ENCODE data around the gene SEPTIN3. TPM values are rescaled to one million over a fixed set of nuclear protein-coding genes. Genes with fewer than 3 reads are reported as not detected.
"Not testable (repeated sequence)": the region's sequence is repeated elsewhere in the genome, so short reads cannot be mapped to it uniquely, and the experiment has no call there.

The SEPTIN3 gene
- total RNA-seq, 1 donor from 2014 or later = 0.36 TPM

DNA sequence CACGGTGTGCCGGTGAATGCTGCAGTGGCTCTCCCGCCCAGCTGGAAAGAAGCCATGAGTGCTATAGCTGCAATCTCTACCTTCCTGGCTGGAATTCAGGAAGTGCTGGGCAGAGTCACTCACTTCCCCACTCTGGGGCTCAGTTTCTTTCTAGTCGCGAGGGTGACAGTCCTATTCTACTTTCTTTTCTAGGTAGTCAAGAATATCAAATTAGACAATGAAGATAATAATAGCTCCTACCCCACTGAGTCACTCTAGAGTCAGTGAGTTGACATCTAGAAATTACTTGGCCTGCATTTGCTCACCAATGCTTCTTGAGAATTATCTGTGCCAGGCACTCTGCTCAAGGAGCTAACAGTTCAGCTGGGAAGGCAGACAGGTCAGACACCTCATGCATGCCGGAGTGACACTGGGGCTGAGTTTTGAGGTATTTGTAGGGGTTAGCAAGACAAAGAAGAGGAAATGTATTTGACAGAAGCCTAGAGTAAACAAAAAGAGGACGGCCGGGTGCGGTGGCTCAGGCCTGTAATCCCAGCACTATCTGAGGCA is 25.5 kb upstream of the SEPTIN3 start:
- Mint-ChIP-seq H3K36me3 (ENCODE audit: low read depth, unreplicated experiment) (no peaks in the 10 kb centered on the region), H3K9me3 (ENCODE audit: unreplicated experiment) (no peaks in the 10 kb centered on the region), H3K27ac (ENCODE audit: unreplicated experiment) (no peak overlapping the region), H3K27me3 (ENCODE audit: unreplicated experiment) (peaks cover 6% of the 10 kb centered on the region), H3K4me1 (ENCODE audit: unreplicated experiment) (peaks cover 12% of the 10 kb centered on the region), H3K4me3 (ENCODE audit: unreplicated experiment) (no peak overlapping the region)
- TF ChIP-seq CTCF (IDR thresholded peaks at IDR 0.05; ENCODE audit: unreplicated experiment) = no peak
- no peak for DNase-seq (ENCODE audit: low spot score)

- H3K27ac Mint-ChIP-seq (ENCODE audit: unreplicated experiment) = no peak within 1 kb of the TSS
- no peaks in the 10 kb centered on the region for H3K36me3 Mint-ChIP-seq (ENCODE audit: low read depth, unreplicated experiment)
- peak within 1 kb of the TSS; percentile 81 for H3K4me3 Mint-ChIP-seq (ENCODE audit: unreplicated experiment)
- DNase-seq (ENCODE audit: low spot score) = peak; percentile 94
- peaks cover 10% of the 10 kb centered on the region for H3K4me1 Mint-ChIP-seq (ENCODE audit: unreplicated experiment)
- H3K9me3 Mint-ChIP-seq (ENCODE audit: unreplicated experiment) = no peaks in the 10 kb centered on the region
- TF ChIP-seq CTCF (IDR thresholded peaks at IDR 0.05; ENCODE audit: unreplicated experiment) = peak; percentile 16
- peaks cover 5% of the 10 kb centered on the region for H3K27me3 Mint-ChIP-seq (ENCODE audit: unreplicated experiment)
Measured at GRCh38 chr22:41946629-41947423, 22.4 kb upstream of the SEPTIN3 start, which contains the start of gene CENPM. Gene CENPM, minus strand, starts transcription at chr22:41947152. Its CDS starts 76 bp downstream, at chr22:41947076.

DNA sequence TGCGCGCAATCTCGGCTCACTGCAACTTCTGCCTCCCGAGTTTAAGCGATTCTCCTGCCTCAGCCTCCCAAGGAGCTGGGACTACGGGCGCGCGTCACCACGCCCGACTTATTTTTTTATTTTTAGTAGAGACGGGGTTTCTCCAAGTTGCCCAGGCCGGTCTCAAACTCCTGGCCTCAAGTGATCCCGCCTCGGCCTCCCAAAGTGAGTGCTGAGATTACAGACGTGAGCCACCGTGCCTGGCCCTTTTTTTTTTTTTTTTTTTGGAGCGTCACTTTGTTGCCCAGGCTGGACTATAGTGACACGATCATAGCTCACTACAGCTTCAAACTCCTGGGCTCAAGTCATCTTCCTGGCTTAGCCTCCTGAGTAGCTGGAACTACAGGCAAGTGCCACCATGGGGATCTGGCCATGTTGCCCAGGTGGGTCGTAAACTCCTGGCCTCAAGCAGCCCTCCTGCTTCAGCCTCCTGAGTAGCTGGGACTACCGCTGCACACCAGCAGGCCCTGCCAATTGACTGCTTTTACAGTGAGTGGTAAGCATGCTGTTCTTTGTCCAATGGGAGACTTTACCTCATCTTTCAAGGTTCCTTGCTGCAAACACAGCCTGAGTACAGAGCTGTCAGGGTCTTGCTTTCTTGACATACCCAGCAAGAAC is 21.7 kb upstream of the SEPTIN3 start:
- Mint-ChIP-seq H3K27me3 (ENCODE audit: unreplicated experiment) (peaks cover 6% of the 10 kb centered on the region), H3K4me3 (ENCODE audit: unreplicated experiment) (peak overlapping the region; percentile 80), H3K36me3 (ENCODE audit: low read depth, unreplicated experiment) (no peaks in the 10 kb centered on the region), H3K27ac (ENCODE audit: unreplicated experiment) (no peak overlapping the region), H3K9me3 (ENCODE audit: unreplicated experiment) (no peaks in the 10 kb centered on the region), H3K4me1 (ENCODE audit: unreplicated experiment) (peaks cover 10% of the 10 kb centered on the region)
- TF ChIP-seq CTCF (IDR thresholded peaks at IDR 0.05; ENCODE audit: unreplicated experiment) = no peak
- no peak for DNase-seq (ENCODE audit: low spot score)

DNA sequence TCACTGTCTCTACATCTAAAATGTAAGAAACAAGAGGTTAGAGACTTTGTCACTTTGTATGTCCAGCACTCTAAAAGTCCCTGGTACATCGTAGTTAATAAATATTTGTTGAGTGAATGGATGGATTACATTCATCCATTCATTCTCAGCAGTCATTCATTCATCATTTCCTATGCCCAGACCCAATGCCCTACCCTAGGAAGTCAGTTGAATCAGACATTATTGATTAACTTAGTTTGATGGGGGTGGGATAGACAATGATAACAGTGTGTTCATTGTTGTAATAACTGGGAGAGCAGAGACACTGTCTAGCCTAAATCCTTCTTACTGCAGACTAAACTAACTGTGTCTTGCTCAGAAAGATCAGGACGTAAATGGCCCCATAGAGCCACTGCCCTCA is 21.1 kb upstream of the SEPTIN3 start:
- Mint-ChIP-seq H3K4me1 (ENCODE audit: unreplicated experiment) (peaks cover 10% of the 10 kb centered on the region), H3K27ac (ENCODE audit: unreplicated experiment) (no peak overlapping the region), H3K27me3 (ENCODE audit: unreplicated experiment) (peaks cover 6% of the 10 kb centered on the region), H3K36me3 (ENCODE audit: low read depth, unreplicated experiment) (no peaks in the 10 kb centered on the region), H3K9me3 (ENCODE audit: unreplicated experiment) (no peaks in the 10 kb centered on the region), H3K4me3 (ENCODE audit: unreplicated experiment) (no peak overlapping the region)
- no peak for TF ChIP-seq CTCF (IDR thresholded peaks at IDR 0.05; ENCODE audit: unreplicated experiment)
- no peak for DNase-seq (ENCODE audit: low spot score)

DNA sequence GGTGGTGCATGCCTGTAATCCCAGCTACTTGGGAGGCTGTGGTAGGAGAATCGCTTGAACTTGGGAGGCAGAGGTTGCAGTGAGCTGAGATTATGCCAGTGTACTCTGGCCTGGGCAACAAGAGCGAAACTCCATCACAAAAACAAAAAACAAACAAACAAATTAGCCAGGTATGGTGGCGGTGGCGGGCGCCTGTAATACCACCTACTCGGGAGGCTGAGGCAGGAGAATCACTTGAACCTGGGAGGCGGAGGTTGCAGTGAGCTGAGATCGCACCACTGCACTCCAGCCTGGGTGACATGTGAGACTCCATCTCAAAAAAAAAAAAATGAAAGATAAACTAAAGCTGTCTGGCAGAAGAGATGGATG is 20.3 kb upstream of the SEPTIN3 start:
- H3K27ac Mint-ChIP-seq (ENCODE audit: unreplicated experiment); H3K4me3 Mint-ChIP-seq (ENCODE audit: unreplicated experiment); H3K9me3 Mint-ChIP-seq (ENCODE audit: unreplicated experiment); H3K36me3 Mint-ChIP-seq (ENCODE audit: low read depth, unreplicated experiment); H3K27me3 Mint-ChIP-seq (ENCODE audit: unreplicated experiment); H3K4me1 Mint-ChIP-seq (ENCODE audit: unreplicated experiment); DNase-seq (ENCODE audit: low spot score): not testable (repeated sequence)

All from endothelial cell (in vitro differentiated cells).